Fibroblast of lung (primary cell): ENCODE data around the gene PRR22. TPM values are rescaled to one million over a fixed set of nuclear protein-coding genes. Genes with fewer than 3 reads are reported as not detected.
A peak's percentile ranks its signal among the peaks of the same experiment; 100 is the strongest.
"Not testable (repeated sequence)": the region's sequence is repeated elsewhere in the genome, so short reads cannot be mapped to it uniquely, and the experiment has no call there.

Source experiments
- DNase-seq, 2 donors: peaks; one replicate each; pipeline versions ENCODE4 v3.0.0 to v3.0.0-alpha.2; 2010; ENCODE audit warnings: low read depth in 2 of 2
- H2AFZ ChIP-seq: 2 replicates; pipeline ENCODE4 v1.5.1; 2012; ENCODE audit warnings: low read length, control low read depth, inconsistent platforms
- H3K27ac ChIP-seq: 2 replicates; pipeline ENCODE4 v1.5.1; 2011; ENCODE audit warnings: low read length, control low read depth; ENCODE audit not compliant: insufficient read depth
- H3K27me3 ChIP-seq: 2 replicates; pipeline ENCODE4 v1.5.1; 2011; ENCODE audit warnings: mild to moderate bottlenecking, low read length; ENCODE audit not compliant: control insufficient read depth, insufficient read depth
- H3K36me3 ChIP-seq: 2 replicates; pipeline ENCODE4 v1.5.1; 2011; ENCODE audit warnings: low read length; ENCODE audit not compliant: control insufficient read depth, insufficient read depth
- H3K4me1 ChIP-seq: 2 replicates; pipeline ENCODE4 v1.5.1; 2011; ENCODE audit warnings: low read length; ENCODE audit not compliant: control insufficient read depth, insufficient read depth; ENCODE audit errors: extremely low read depth
- H3K4me2 ChIP-seq: 2 replicates; pipeline ENCODE4 v1.5.1; 2011; ENCODE audit warnings: low read length, control low read depth; ENCODE audit not compliant: insufficient read depth; ENCODE audit errors: extremely low read depth
- H3K4me3 ChIP-seq, 4 experiments: fragments of 200-600 bp in 1 of 4; sonication (generic) in 1 of 4; replicated peaks in 1 of 4; 2 replicates each; pipeline ENCODE4 v1.5.1; 2011 to 2016; ENCODE audit warnings: low read length in 4 of 4, low read depth in 3 of 4, mild to moderate bottlenecking in 3 of 4, control low read depth in 2 of 4, inconsistent platforms in 1 of 4, mixed read lengths in 1 of 4; ENCODE audit not compliant: insufficient read depth in 1 of 4; ENCODE audit errors: control extremely low read depth in 1 of 4
- H3K79me2 ChIP-seq: 2 replicates; pipeline ENCODE4 v1.5.1; 2012; ENCODE audit warnings: mild to moderate bottlenecking, low read length, inconsistent platforms; ENCODE audit not compliant: control insufficient read depth, insufficient read depth
- H3K9ac ChIP-seq: 2 replicates; pipeline ENCODE4 v1.5.1; 2011; ENCODE audit warnings: mild to moderate bottlenecking, low read length, control low read depth; ENCODE audit not compliant: insufficient read depth
- H3K9me3 ChIP-seq: 2 replicates; pipeline ENCODE4 v1.5.1; 2012; ENCODE audit warnings: low read depth, low read length; ENCODE audit not compliant: control insufficient read depth, insufficient read depth
- H4K20me1 ChIP-seq: 2 replicates; pipeline ENCODE4 v1.5.1; 2011; ENCODE audit warnings: low read length; ENCODE audit not compliant: control insufficient read depth, insufficient read depth; ENCODE audit errors: extremely low read depth
- CTCF ChIP-seq, 2 donors: IDR thresholded peaks in 1 of 2; conservative IDR thresholded peaks in 1 of 2; 1 replicate in 1 of 2; 2 replicates in 1 of 2; pipeline ENCODE4 v1.5.1; 2011 to 2012; ENCODE audit warnings: low read length in 2 of 2, control low read depth in 1 of 2, inconsistent platforms in 1 of 2, low read depth in 1 of 2, mild to moderate bottlenecking in 1 of 2
- EZH2 ChIP-seq: IDR thresholded peaks from 2 replicates; pipeline ENCODE4 v1.5.1; 2012; ENCODE audit warnings: low read length, control low read depth, mild to moderate bottlenecking; ENCODE audit errors: missing control alignments
- polyA plus RNA-seq, 2 donors: library from polyadenylated mRNA; depleted of rRNA in 1 of 2; stranded (reverse) in 1 of 2; unstranded in 1 of 2; fragments of >200 nt; gene quantifications; 2 replicates each; pipeline ENCODE4 v1.2.1, GENCODE V29; 2011 to 2012; ENCODE audit warnings: missing spikeins in 1 of 2
- total RNA-seq: library from RNA; depleted of rRNA; stranded (reverse); fragments of >200 nt; gene quantifications from 2 replicates; pipeline ENCODE4 v1.2.1, GENCODE V29; 2014

PRR22 gene
- total and polyA plus RNA-seq, 2 donors (not counting 1 experiment from before 2014, with no cell fraction given): 0.15 to 0.17 TPM

DNA sequence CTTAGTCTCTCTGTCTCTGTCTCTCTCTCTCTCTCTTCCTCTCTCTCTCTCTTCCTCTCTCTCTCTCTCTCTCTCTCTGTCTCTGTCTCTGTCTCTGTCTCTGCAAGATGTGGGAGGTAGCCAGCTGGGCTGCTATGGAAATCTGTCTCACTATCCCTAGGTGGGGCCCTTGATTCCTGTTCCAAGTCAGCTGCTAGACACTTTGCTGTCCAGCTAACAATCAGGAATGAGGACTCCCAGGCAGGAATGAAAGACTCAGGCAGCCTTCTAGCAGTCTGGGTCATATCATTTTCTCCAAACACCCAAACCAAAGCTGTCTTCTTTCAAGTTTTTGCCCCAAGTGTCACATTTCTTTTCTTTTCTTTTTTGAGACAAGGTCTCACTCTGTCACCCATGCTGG is 40.9 kb downstream of the PRR22 start:
- Histone ChIP-seq H3K4me3 (no peak overlapping the region), H3K36me3 (no peaks in the 10 kb centered on the region), H3K27me3 (no peaks in the 10 kb centered on the region), H3K79me2 (no peaks in the 10 kb centered on the region), H3K27ac (no peak overlapping the region), H3K4me2 (no peak overlapping the region), H3K9ac (no peak overlapping the region), H3K9me3 (no peaks in the 10 kb centered on the region), H3K4me1 (no peaks in the 10 kb centered on the region), H2AFZ (no peak overlapping the region), H4K20me1 (no peaks in the 10 kb centered on the region)
- TF ChIP-seq CTCF (conservative IDR thresholded peaks at IDR 0.05 in 1 of 2, IDR thresholded peaks at IDR 0.05 in 1 of 2; ENCODE audit: low read depth in 1 of 2, low read length in 2 of 2) (no peak), EZH2 (no peak)
- no peak for DNase-seq

DNA sequence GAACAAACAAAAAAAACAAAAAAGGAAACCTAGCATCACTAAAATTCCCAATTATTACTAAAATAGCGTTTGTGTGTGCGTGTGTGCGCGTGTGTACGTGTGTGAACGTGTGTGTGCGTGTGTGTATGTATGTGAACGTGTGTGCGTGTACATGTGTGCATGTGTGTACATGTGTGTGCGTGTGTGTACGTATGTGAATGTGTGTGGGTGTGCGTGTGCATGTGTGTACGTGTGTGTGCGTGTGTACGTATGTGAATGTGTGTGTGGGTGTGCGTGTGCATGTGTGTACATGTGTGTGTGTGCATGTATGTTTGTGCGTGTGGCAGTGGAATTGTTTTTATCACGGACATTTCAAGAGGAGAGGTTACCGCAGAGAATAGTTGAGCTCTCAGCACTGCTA is 42.5 kb downstream of the PRR22 start:
- Histone ChIP-seq H3K36me3 (no peaks in the 10 kb centered on the region), H3K9ac (no peak overlapping the region), H3K4me2 (no peak overlapping the region), H4K20me1 (no peaks in the 10 kb centered on the region), H3K4me1 (no peaks in the 10 kb centered on the region), H3K4me3 (no peak overlapping the region), H2AFZ (no peak overlapping the region), H3K79me2 (no peaks in the 10 kb centered on the region), H3K27me3 (no peaks in the 10 kb centered on the region), H3K27ac (no peak overlapping the region), H3K9me3 (no peaks in the 10 kb centered on the region)
- DNase-seq: no peak
- TF ChIP-seq EZH2: no peak
- TF ChIP-seq CTCF (conservative IDR thresholded peaks at IDR 0.05 in 1 of 2, IDR thresholded peaks at IDR 0.05 in 1 of 2; ENCODE audit: low read depth in 1 of 2, low read length in 2 of 2): no peak

DNA sequence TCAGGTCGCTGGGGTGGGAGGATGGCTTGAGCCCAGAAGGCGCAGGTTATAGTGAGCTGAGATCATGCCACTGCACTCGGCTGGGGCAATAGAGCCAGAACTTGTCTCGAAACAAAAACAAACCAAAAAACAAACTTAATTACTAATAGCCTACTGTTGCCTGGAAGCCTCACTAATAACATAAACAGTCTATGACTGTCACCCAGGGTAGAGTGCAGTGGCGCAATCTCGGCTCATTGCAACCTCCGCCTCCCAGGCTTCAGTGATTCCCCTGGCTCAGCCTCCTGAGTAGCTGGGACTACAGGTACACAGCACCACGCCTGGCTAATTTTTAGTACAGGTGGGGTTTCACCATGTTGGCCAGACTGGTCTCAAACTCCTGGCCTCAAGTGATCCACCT is 46.1 kb downstream of the PRR22 start:
- Histone ChIP-seq H3K4me2 (no peak overlapping the region), H4K20me1 (no peaks in the 10 kb centered on the region), H3K9me3 (no peaks in the 10 kb centered on the region), H3K36me3 (no peaks in the 10 kb centered on the region), H2AFZ (no peak overlapping the region), H3K9ac (no peak overlapping the region), H3K79me2 (no peaks in the 10 kb centered on the region), H3K27me3 (no peaks in the 10 kb centered on the region), H3K4me1 (no peaks in the 10 kb centered on the region), H3K4me3 (no peak overlapping the region), H3K27ac (no peak overlapping the region)
- peak in 1 of 2 donors; percentile 9 for DNase-seq
- no peak for TF ChIP-seq CTCF (conservative IDR thresholded peaks at IDR 0.05 in 1 of 2, IDR thresholded peaks at IDR 0.05 in 1 of 2; ENCODE audit: low read depth in 1 of 2, low read length in 2 of 2)
- no peak for TF ChIP-seq EZH2

DNA sequence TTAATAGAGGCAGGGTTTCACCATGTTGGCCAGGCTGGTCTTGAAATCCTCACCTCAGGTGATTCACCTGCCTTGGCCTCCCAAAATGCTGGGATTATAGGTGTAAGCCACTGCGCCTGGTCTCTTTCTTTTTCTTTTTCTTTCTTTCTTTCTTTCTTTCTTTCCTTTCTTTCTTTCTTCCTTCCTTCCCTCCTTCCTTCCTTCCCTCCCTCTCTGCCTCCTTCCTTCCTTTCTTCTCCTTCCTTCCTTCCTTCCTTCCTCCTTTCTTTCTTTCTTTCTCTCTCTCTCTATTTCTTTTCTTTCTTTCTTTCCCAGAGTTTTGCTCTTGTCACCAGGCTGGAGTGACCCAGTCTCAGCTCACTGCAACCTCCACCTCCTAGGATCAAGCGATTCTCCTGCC is 51.4 kb downstream of the PRR22 start:
- not testable (repeated sequence) for H3K4me3 ChIP-seq, H2AFZ ChIP-seq, H3K36me3 ChIP-seq, DNase-seq, H3K4me2 ChIP-seq, H3K4me1 ChIP-seq, H4K20me1 ChIP-seq, H3K27me3 ChIP-seq, H3K9me3 ChIP-seq, H3K27ac ChIP-seq, H3K9ac ChIP-seq, H3K79me2 ChIP-seq
